Activated CD4-positive, alpha-beta T cell treated with anti-CD3 and anti-CD28 coated beads for 36 hours (primary cell): ENCODE measurements around the gene OSBPL5. TPM values are rescaled to one million over a fixed set of nuclear protein-coding genes. Genes with fewer than 3 reads are reported as not detected.

Experiments used
- ATAC-seq: fragments of 200-7000 bp; cut with Tn5 transposase; one replicate; pipeline ENCODE4 v1.10.0; 2021; ENCODE audit warnings: mild to moderate bottlenecking, moderate library complexity
- CTCF ChIA-PET: fragments of 350-600 bp; sonication (Branson Sonifier 250); formaldehyde crosslinking; loops from one replicate; lab custom pipeline; 2021; ENCODE audit warnings: antibody characterized with exemption; lab: Charles Lee
- POLR2A ChIA-PET: fragments of 350-600 bp; sonication (Branson Sonifier 250); formaldehyde crosslinking; loops from one replicate; lab custom pipeline; 2021; ENCODE audit warnings: antibody characterized with exemption, inconsistent platforms; lab: Charles Lee
- DNase-seq: peaks from one replicate; pipeline ENCODE4 v3.0.0-alpha.2; 2020
- H3K27ac Mint-ChIP-seq: one replicate; pipeline ENCODE4 v1.8.0; 2021; ENCODE audit warnings: mixed read lengths
- H3K27me3 Mint-ChIP-seq: one replicate; pipeline ENCODE4 v1.8.0; 2021; ENCODE audit warnings: mixed read lengths
- H3K36me3 Mint-ChIP-seq: one replicate; pipeline ENCODE4 v1.8.0; 2021; ENCODE audit warnings: low read depth, mixed read lengths
- H3K4me1 Mint-ChIP-seq: one replicate; pipeline ENCODE4 v1.8.0; 2021; ENCODE audit warnings: mixed read lengths
- H3K4me3 Mint-ChIP-seq: one replicate; pipeline ENCODE4 v1.8.0; 2021; ENCODE audit warnings: mild to moderate bottlenecking, moderate library complexity, mixed read lengths
- H3K9me3 Mint-ChIP-seq: one replicate; pipeline ENCODE4 v1.8.0; 2021; ENCODE audit warnings: low read depth, mixed read lengths
- intact Hi-C, 2 experiments: fragments of 100-400 bp; cut with DNase I in 1 of 2; cut with micrococcal nuclease in 1 of 2; formaldehyde crosslinking; loops; one replicate each; pipeline versions ENCODE4 v1.14.2 to v1.15.1; 2022 to 2024; cut with DNase I, micrococcal nuclease
- total RNA-seq, 2 experiments: library from RNA; stranded (reverse); gene quantifications; one replicate each; pipeline ENCODE4 v1.2.3, GENCODE V29; 2021

OSBPL5 gene
- total RNA-seq, 2 experiments from 2014 or later: 5.8 to 7.1 TPM

GRCh38 chr11:3091846-3092602 lies 73.1 kb downstream of the OSBPL5 start:
- Mint-ChIP-seq H3K4me1 (no peaks in the 10 kb centered on the region), H3K36me3 (no peaks in the 10 kb centered on the region), H3K27me3 (no peaks in the 10 kb centered on the region), H3K27ac (no peak overlapping the region), H3K9me3 (no peaks in the 10 kb centered on the region), H3K4me3 (no peak overlapping the region)
- ChIA-PET POLR2A (no interaction called here), CTCF (interaction anchor here (0.6 to 2.7 kb wide), 29 partner anchors 13 to 571 kb away, joined by 3 to 35 read pairs (median 4); no protein-coding TSS in a partner anchor)
- ATAC-seq (peak; percentile 88), DNase-seq (peak; percentile 84)
- intact Hi-C loops: loop anchor here (1.0 to 5.0 kb wide), 8 partner anchors 55 to 664 kb away; no protein-coding TSS in a partner anchor

DNA sequence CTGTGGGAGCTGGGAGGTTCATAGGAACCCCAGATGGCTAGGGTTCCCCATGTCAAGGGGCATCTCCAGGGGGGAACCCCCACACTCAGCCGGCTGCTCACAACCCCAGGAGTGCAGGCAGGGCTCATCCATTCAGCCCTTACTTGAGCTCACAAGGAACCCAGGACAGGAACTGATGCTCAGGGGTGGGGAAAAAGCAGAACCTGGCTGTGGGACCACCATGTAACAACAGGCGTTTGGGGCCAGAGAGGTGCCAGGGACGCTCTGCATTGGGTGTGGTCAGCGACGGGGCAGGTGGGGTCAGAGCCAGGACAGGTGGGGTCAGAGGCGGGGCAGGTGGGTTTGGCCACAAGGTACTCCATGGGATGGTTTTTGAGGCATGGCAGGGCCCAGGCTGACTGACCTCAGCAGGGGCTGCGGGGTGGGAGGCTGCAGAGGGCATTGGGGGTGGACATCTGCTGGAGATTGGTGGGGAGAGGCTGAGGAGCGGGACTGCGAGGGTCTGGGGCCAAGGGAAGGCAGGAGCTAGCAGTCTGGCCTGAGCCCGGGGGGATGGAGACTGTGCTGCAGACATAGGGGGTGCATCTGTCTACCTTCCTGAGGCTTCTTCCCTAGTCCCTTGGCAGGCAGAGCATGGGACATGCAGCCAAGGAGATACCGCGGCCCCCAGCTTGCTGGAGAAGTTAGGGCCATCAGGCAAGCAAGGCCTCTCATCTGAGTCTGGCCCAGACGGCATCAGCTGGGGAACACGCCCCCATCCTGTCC lies 73.8 kb downstream of the OSBPL5 start:
- Mint-ChIP-seq H3K9me3 (no peaks in the 10 kb centered on the region), H3K27ac (no peak overlapping the region), H3K36me3 (no peaks in the 10 kb centered on the region), H3K4me3 (no peak overlapping the region), H3K27me3 (no peaks in the 10 kb centered on the region), H3K4me1 (no peaks in the 10 kb centered on the region)
- ATAC-seq: no peak
- intact Hi-C loops: loop anchor here (1.0 to 5.0 kb wide), 8 partner anchors 54 to 663 kb away; no protein-coding TSS in a partner anchor
- CTCF ChIA-PET: interaction anchor here (0.5 to 2.7 kb wide), 34 partner anchors 15 to 572 kb away, joined by 3 to 35 read pairs (median 4); no protein-coding TSS in a partner anchor
- no peak for DNase-seq
- POLR2A ChIA-PET: no interaction called here

GRCh38 chr11:3090096-3090901 lies 74.8 kb downstream of the OSBPL5 start:
- CTCF ChIA-PET: interaction anchor here (0.6 to 2.7 kb wide), 18 partner anchors 18 to 557 kb away, joined by 3 to 35 read pairs (median 4); no protein-coding TSS in a partner anchor
- no peaks in the 10 kb centered on the region for H3K27me3 Mint-ChIP-seq
- ATAC-seq (no peak), DNase-seq (no peak)
- intact Hi-C loops: loop anchor here (2.0 to 5.0 kb wide), 3 partner anchors 53 to 557 kb away; no protein-coding TSS in a partner anchor
- H3K9me3 Mint-ChIP-seq: no peaks in the 10 kb centered on the region
- H3K4me3 Mint-ChIP-seq: no peak overlapping the region
- H3K36me3 Mint-ChIP-seq: no peaks in the 10 kb centered on the region
- H3K4me1 Mint-ChIP-seq: no peaks in the 10 kb centered on the region
- POLR2A ChIA-PET: interaction anchor here (0.6 kb wide), 1 partner anchor 239 kb away, joined by 3 read pairs; no protein-coding TSS in a partner anchor
- H3K27ac Mint-ChIP-seq: no peak overlapping the region

GRCh38 chr11:3089236-3090061 lies 75.7 kb downstream of the OSBPL5 start:
- Mint-ChIP-seq H3K9me3 (no peaks in the 10 kb centered on the region), H3K4me3 (no peak overlapping the region), H3K27me3 (no peaks in the 10 kb centered on the region), H3K36me3 (no peaks in the 10 kb centered on the region), H3K4me1 (no peaks in the 10 kb centered on the region), H3K27ac (no peak overlapping the region)
- DNase-seq: no peak
- ChIA-PET CTCF (interaction anchor here (0.5 to 1.2 kb wide), 7 partner anchors 52 to 556 kb away, joined by 3 to 7 read pairs (median 3); no protein-coding TSS in a partner anchor), POLR2A (no interaction called here)
- intact Hi-C loops: loop anchor here (2.0 to 5.0 kb wide), 3 partner anchors 52 to 557 kb away; no protein-coding TSS in a partner anchor
- no peak for ATAC-seq

DNA sequence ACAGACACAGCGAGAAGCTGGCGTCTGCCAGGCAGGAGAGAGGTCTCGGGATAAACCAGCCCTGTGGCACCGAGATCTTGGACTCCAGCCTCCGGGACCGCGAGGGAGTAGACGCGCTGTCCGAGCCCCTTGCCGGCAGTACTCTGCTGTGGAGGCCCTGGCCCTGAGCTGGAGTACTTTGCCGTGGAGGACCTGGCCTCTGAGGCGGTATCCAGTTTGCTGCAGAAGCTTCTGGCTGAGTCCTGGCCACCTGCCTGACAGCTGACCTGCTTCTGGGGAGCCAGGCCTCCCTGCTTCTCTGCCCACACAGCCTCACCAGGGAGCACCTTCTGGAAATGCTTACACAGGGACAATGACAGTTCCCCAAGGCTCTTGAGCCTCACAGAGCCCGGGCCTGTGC lies 76.3 kb downstream of the OSBPL5 start:
- Mint-ChIP-seq H3K27ac (no peak overlapping the region), H3K4me1 (no peaks in the 10 kb centered on the region), H3K27me3 (no peaks in the 10 kb centered on the region), H3K36me3 (no peaks in the 10 kb centered on the region), H3K9me3 (no peaks in the 10 kb centered on the region), H3K4me3 (no peak overlapping the region)
- intact Hi-C loops: no loop called here
- CTCF ChIA-PET: interaction anchor here (0.6 to 1.2 kb wide), 4 partner anchors 51 to 442 kb away, joined by 3 read pairs; no protein-coding TSS in a partner anchor
- POLR2A ChIA-PET: no interaction called here
- DNase-seq: no peak
- ATAC-seq: no peak

GRCh38 chr11:3087821-3088800 lies 77.0 kb downstream of the OSBPL5 start:
- ChIA-PET POLR2A (no interaction called here), CTCF (interaction anchor here (0.6 to 1.0 kb wide), 2 partner anchors 51 to 441 kb away, joined by 3 read pairs; no protein-coding TSS in a partner anchor)
- no peak overlapping the region for H3K27ac Mint-ChIP-seq
- ATAC-seq: no peak
- H3K4me3 Mint-ChIP-seq: no peak overlapping the region
- no peak for DNase-seq
- no peaks in the 10 kb centered on the region for H3K27me3 Mint-ChIP-seq
- intact Hi-C loops: no loop called here
- H3K9me3 Mint-ChIP-seq: no peaks in the 10 kb centered on the region
- H3K36me3 Mint-ChIP-seq: no peaks in the 10 kb centered on the region
- no peaks in the 10 kb centered on the region for H3K4me1 Mint-ChIP-seq

DNA sequence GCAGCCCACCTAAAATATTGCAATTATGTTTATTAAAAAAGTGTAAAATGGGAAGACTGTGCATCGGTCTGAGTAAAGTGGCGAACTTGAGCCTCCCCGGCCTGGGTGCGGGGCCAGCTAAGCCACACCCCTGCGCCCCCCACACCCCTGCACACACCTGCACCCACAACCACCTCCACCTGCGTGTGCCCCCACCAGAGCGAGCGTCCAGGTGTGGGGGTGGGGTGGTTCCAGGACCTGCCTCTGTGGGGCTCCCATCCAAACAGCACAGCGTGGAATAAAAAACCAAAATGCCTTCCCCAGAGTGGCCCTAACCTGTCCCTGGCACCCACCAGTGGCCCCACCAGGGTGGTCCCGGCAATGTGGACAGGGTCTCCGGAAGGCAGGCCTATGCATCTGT lies 77.7 kb downstream of the OSBPL5 start:
- intact Hi-C loops: no loop called here
- CTCF ChIA-PET: no interaction called here
- no peak overlapping the region for H3K27ac Mint-ChIP-seq
- POLR2A ChIA-PET: no interaction called here
- H3K9me3 Mint-ChIP-seq: no peaks in the 10 kb centered on the region
- no peak for DNase-seq
- H3K36me3 Mint-ChIP-seq: no peaks in the 10 kb centered on the region
- H3K4me3 Mint-ChIP-seq: no peak overlapping the region
- H3K4me1 Mint-ChIP-seq: no peaks in the 10 kb centered on the region
- H3K27me3 Mint-ChIP-seq: no peaks in the 10 kb centered on the region
- no peak for ATAC-seq

DNA sequence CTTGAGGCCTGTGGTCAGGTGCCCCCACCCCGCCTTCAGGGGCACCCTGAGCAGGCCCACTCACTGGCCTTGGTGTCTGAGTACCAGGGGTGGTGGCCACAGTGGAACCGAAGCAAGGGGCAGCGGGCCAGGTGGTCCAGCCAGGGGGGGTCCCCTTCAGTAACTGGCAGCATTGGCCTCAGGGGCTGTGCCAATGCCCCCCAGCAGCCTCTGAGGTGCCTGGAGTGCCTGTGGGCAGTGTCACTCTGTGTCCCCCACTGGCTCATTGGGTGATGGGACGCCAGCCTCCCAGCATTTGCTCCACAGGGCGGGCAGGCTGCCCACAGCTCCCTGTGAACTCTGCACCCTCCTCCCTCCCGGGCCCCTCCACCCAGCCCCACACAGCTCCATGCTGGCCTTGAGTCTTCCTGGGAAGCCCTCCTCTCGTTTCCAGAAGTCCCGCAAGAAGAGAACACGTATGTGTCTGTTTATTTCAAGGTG lies 78.4 kb downstream of the OSBPL5 start:
- no peaks in the 10 kb centered on the region for H3K9me3 Mint-ChIP-seq
- CTCF ChIA-PET: no interaction called here
- no peak overlapping the region for H3K4me3 Mint-ChIP-seq
- ATAC-seq (no peak), DNase-seq (no peak)
- intact Hi-C loops: no loop called here
- H3K27me3 Mint-ChIP-seq: no peaks in the 10 kb centered on the region
- POLR2A ChIA-PET: no interaction called here
- no peaks in the 10 kb centered on the region for H3K36me3 Mint-ChIP-seq
- no peaks in the 10 kb centered on the region for H3K4me1 Mint-ChIP-seq
- no peak overlapping the region for H3K27ac Mint-ChIP-seq

GRCh38 chr11:3086114-3086513 lies 79.0 kb downstream of the OSBPL5 start:
- Mint-ChIP-seq H3K4me3 (no peak overlapping the region), H3K36me3 (no peaks in the 10 kb centered on the region), H3K9me3 (no peaks in the 10 kb centered on the region), H3K27ac (no peak overlapping the region), H3K4me1 (no peaks in the 10 kb centered on the region), H3K27me3 (no peaks in the 10 kb centered on the region)
- ChIA-PET POLR2A (no interaction called here), CTCF (interaction anchor here (0.6 to 0.9 kb wide), 3 partner anchors 49 to 552 kb away, joined by 3 to 4 read pairs (median 3); no protein-coding TSS in a partner anchor)
- no peak for DNase-seq
- intact Hi-C loops: no loop called here
- no peak for ATAC-seq
